GM23338 (cell line): ENCODE measurements around the gene KIT. TPM values are rescaled to one million over a fixed set of nuclear protein-coding genes. Genes with fewer than 3 reads are reported as not detected.

Experiments
- ATAC-seq: fragments of 200-7000 bp; cut with Tn5 transposase; 3 replicates; pipeline ENCODE4 v1.9.1; 2020
- DNase-seq: peaks from one replicate; pipeline ENCODE4 v3.0.0-alpha.2; 2015; ENCODE audit warnings: low spot score
- H2AFZ ChIP-seq: fragments of 200-600 bp; sonication (generic); 2 replicates; pipeline ENCODE4 v1.8.0; 2016; ENCODE audit warnings: antibody characterized with exemption, mild to moderate bottlenecking, moderate library complexity
- H3F3A ChIP-seq: fragments of 200-600 bp; sonication (generic); replicated peaks from 2 replicates; pipeline ENCODE4 v1.8.0; 2017; ENCODE audit warnings: antibody characterized with exemption, mixed run types, low read depth
- H3K27ac ChIP-seq: fragments of 200-600 bp; sonication (generic); 2 replicates; pipeline ENCODE4 v1.6.1; 2016; ENCODE audit warnings: low read depth
- H3K27me3 ChIP-seq: fragments of 200-600 bp; sonication (generic); 2 replicates; pipeline ENCODE4 v1.8.0; 2016; ENCODE audit warnings: mild to moderate bottlenecking, mixed run types, moderate library complexity; ENCODE audit not compliant: insufficient read depth
- H3K36me3 ChIP-seq: fragments of 200-600 bp; sonication (generic); 2 replicates; pipeline ENCODE4 v1.8.0; 2016; ENCODE audit warnings: mild to moderate bottlenecking; ENCODE audit not compliant: insufficient read depth
- H3K4me1 ChIP-seq: fragments of 200-600 bp; sonication (generic); 2 replicates; pipeline ENCODE4 v1.8.0; 2016; ENCODE audit warnings: mild to moderate bottlenecking, moderate library complexity; ENCODE audit not compliant: insufficient read depth
- H3K4me2 ChIP-seq: fragments of 200-600 bp; sonication (generic); 2 replicates; pipeline ENCODE4 v1.7.1; 2017; ENCODE audit warnings: mixed run types
- H3K4me3 ChIP-seq: fragments of 200-600 bp; sonication (generic); 2 replicates; pipeline ENCODE4 v1.6.1; 2016; ENCODE audit warnings: mixed run types
- H3K79me2 ChIP-seq: fragments of 200-600 bp; sonication (generic); replicated peaks from 2 replicates; pipeline ENCODE4 v1.8.0; 2017; ENCODE audit warnings: mild to moderate bottlenecking; ENCODE audit not compliant: insufficient read depth
- H3K9me2 ChIP-seq: fragments of 200-600 bp; sonication (generic); 2 replicates; pipeline ENCODE4 v1.8.0; 2017; ENCODE audit not compliant: insufficient read depth
- H4K20me1 ChIP-seq: fragments of 200-600 bp; sonication (generic); replicated peaks from 2 replicates; pipeline ENCODE4 v1.8.0; 2017; ENCODE audit warnings: mild to moderate bottlenecking; ENCODE audit not compliant: insufficient read depth
- H3K27ac Mint-ChIP-seq: 2 replicates; pipeline ENCODE4 v1.8.0; 2020; ENCODE audit warnings: inconsistent platforms, mild to moderate bottlenecking, moderate library complexity, mixed read lengths
- H3K27me3 Mint-ChIP-seq: 3 replicates; pipeline ENCODE4 v1.8.0; 2022; ENCODE audit warnings: low read depth, mild to moderate bottlenecking, moderate library complexity, mixed read lengths, inconsistent platforms; ENCODE audit not compliant: insufficient read depth, poor library complexity
- H3K36me3 Mint-ChIP-seq: 3 replicates; pipeline ENCODE4 v1.8.0; 2021; ENCODE audit warnings: low read depth, mild to moderate bottlenecking, inconsistent platforms, moderate library complexity, mixed read lengths
- H3K4me1 Mint-ChIP-seq: 3 replicates; pipeline ENCODE4 v1.8.0; 2020; ENCODE audit warnings: mild to moderate bottlenecking, inconsistent platforms, mixed read lengths
- H3K4me3 Mint-ChIP-seq: 3 replicates; pipeline ENCODE4 v1.8.0; 2021; ENCODE audit warnings: moderate library complexity, mild to moderate bottlenecking, inconsistent platforms, mixed read lengths
- H3K9me3 Mint-ChIP-seq: 3 replicates; pipeline ENCODE4 v1.8.0; 2020; ENCODE audit warnings: moderate library complexity, mild to moderate bottlenecking, inconsistent platforms, mixed read lengths
- EZH2 ChIP-seq: fragments of 200-600 bp; sonication (generic); IDR thresholded peaks from one replicate; pipeline ENCODE4 v1.8.0; 2017; ENCODE audit warnings: antibody characterized with exemption, mild to moderate bottlenecking, low read depth; ENCODE audit not compliant: unreplicated experiment
- JUNB ChIP-seq: IDR thresholded peaks from one replicate; pipeline ENCODE4 v1.6.1; 2016; ENCODE audit warnings: antibody characterized with exemption; ENCODE audit not compliant: unreplicated experiment
- NANOG ChIP-seq: IDR thresholded peaks from 2 replicates; pipeline ENCODE4 v1.6.1; 2016; ENCODE audit warnings: antibody characterized with exemption, borderline replicate concordance
- POLR2AphosphoS5 ChIP-seq: IDR thresholded peaks from 2 replicates; pipeline ENCODE4 v1.6.1; 2016; ENCODE audit warnings: antibody characterized with exemption, low read depth
- STAT1 ChIP-seq: IDR thresholded peaks from one replicate; pipeline ENCODE4 v1.6.1; 2016; ENCODE audit warnings: antibody characterized with exemption; ENCODE audit not compliant: unreplicated experiment
- ZNF114 ChIP-seq: fragments of 250-450 bp; sonication (Bioruptor Pico); IDR thresholded peaks from 2 replicates; pipeline ENCODE4 v1.5.0; 2020; ENCODE audit warnings: mild to moderate bottlenecking, moderate library complexity
- ZNF331 ChIP-seq: fragments of 250-450 bp; sonication (Bioruptor Pico); IDR thresholded peaks from 2 replicates; pipeline ENCODE4 v1.5.0; 2020; ENCODE audit warnings: low read depth, mild to moderate bottlenecking, moderate library complexity
- polyA plus RNA-seq: library from polyadenylated mRNA; unstranded; fragments of >200 nt; fragmentation: Nextera tagmentation; extraction: Ambion mirVana; gene quantifications from 2 replicates; pipeline ENCODE4 v1.2.1, GENCODE V29; 2016
- total RNA-seq: library from RNA; depleted of rRNA; stranded (reverse); fragments of >200 nt; shearing (Covaris generic); gene quantifications from 2 replicates; pipeline ENCODE4 v1.2.3, GENCODE V29; 2014
- TF ChIP-seq, protein P1 (sequence below): IDR thresholded peaks from one replicate; pipeline ENCODE4 v1.6.1; 2018; ENCODE audit warnings: antibody characterized with exemption; ENCODE audit not compliant: unreplicated experiment
- TF ChIP-seq, protein P2 (sequence below): fragments of 250-450 bp; sonication (Bioruptor Pico); IDR thresholded peaks from 2 replicates; pipeline ENCODE4 v1.5.0; 2020; ENCODE audit warnings: mild to moderate bottlenecking, moderate library complexity

The KIT gene
- total and polyA plus RNA-seq, 2 experiments from 2014 or later = 9.0 to 28.4 TPM

DNA sequence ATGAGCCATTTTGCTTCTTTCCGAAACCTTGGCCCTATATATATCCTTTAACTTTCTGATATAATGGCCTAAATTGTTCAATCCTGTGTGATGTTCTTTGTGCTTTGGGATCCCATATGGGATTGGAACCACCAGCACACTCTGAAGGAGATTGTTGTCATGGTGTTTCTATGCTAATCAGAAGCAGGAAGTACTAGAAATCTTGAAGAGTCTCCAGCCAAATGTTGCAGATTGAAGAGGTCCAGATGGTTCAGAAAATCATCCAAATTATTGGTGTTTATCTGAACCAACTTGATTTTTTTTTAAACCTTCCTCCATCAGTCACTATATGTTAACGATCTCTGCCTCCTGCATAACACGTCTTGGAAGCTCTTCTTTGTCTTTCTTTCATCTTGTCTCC, 72.8 kb downstream of the KIT start:
- no peaks in the 10 kb centered on the region for H3F3A ChIP-seq
- no peak overlapping the region for H3K4me3 ChIP-seq
- no peaks in the 10 kb centered on the region for H4K20me1 ChIP-seq
- peaks cover 10% of the 10 kb centered on the region; the same call in 1 of the 2 replicates for H3K4me1 ChIP-seq
- Mint-ChIP-seq H3K4me3 (no peak overlapping the region), H3K27me3 (no peaks in the 10 kb centered on the region), H3K36me3 (peaks cover 34% of the 10 kb centered on the region), H3K4me1 (peaks cover 17% of the 10 kb centered on the region), H3K27ac (no peak overlapping the region; the same call in 1 of the 2 replicates), H3K9me3 (no peaks in the 10 kb centered on the region)
- DNase-seq = no peak
- H3K27ac ChIP-seq = no peak overlapping the region
- no peak overlapping the region for H2AFZ ChIP-seq
- H3K9me2 ChIP-seq = no peaks in the 10 kb centered on the region
- peaks cover 11% of the 10 kb centered on the region; the same call in 1 of the 2 replicates for H3K36me3 ChIP-seq
- TF ChIP-seq POLR2AphosphoS5 (no peak), STAT1 (no peak), ZNF331 (CRISPR knock-in tag) (no peak), ZNF114 (no peak), EZH2 (no peak), JUNB (no peak)
- TF ChIP-seq, protein P1, sequence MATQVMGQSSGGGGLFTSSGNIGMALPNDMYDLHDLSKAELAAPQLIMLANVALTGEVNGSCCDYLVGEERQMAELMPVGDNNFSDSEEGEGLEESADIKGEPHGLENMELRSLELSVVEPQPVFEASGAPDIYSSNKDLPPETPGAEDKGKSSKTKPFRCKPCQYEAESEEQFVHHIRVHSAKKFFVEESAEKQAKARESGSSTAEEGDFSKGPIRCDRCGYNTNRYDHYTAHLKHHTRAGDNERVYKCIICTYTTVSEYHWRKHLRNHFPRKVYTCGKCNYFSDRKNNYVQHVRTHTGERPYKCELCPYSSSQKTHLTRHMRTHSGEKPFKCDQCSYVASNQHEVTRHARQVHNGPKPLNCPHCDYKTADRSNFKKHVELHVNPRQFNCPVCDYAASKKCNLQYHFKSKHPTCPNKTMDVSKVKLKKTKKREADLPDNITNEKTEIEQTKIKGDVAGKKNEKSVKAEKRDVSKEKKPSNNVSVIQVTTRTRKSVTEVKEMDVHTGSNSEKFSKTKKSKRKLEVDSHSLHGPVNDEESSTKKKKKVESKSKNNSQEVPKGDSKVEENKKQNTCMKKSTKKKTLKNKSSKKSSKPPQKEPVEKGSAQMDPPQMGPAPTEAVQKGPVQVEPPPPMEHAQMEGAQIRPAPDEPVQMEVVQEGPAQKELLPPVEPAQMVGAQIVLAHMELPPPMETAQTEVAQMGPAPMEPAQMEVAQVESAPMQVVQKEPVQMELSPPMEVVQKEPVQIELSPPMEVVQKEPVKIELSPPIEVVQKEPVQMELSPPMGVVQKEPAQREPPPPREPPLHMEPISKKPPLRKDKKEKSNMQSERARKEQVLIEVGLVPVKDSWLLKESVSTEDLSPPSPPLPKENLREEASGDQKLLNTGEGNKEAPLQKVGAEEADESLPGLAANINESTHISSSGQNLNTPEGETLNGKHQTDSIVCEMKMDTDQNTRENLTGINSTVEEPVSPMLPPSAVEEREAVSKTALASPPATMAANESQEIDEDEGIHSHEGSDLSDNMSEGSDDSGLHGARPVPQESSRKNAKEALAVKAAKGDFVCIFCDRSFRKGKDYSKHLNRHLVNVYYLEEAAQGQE = no peak
- no peak overlapping the region for H3K4me2 ChIP-seq
- H3K27me3 ChIP-seq = no peaks in the 10 kb centered on the region
- ATAC-seq = no peak
- no peaks in the 10 kb centered on the region for H3K79me2 ChIP-seq

DNA sequence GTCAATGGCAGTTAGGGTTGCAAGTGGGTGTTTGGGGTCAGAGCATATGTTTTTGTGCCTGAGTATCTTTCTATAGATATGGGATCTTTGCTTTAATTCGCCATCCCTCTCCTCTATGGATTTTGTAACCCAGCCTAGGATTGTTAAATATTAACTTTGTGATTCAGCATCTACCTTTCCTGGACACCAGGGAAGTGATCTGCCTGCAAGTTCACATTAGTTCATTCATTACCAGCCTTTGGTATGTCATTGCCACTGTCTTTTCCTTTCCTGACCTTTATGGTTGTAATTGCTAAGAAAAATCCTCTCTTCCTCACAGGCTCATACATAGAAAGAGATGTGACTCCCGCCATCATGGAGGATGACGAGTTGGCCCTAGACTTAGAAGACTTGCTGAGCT, 73.8 kb downstream of the KIT start:
- DNase-seq (no peak), ATAC-seq (no peak)
- Histone ChIP-seq H3K4me2 (no peak overlapping the region), H3K4me3 (no peak overlapping the region), H2AFZ (no peak overlapping the region), H3K9me2 (no peaks in the 10 kb centered on the region), H3K79me2 (no peaks in the 10 kb centered on the region), H4K20me1 (no peaks in the 10 kb centered on the region), H3K36me3 (peaks cover 16% of the 10 kb centered on the region; the same call in 1 of the 2 replicates), H3F3A (no peaks in the 10 kb centered on the region), H3K27ac (no peak overlapping the region), H3K27me3 (no peaks in the 10 kb centered on the region), H3K4me1 (peaks cover 8% of the 10 kb centered on the region; the same call in 1 of the 2 replicates)
- Mint-ChIP-seq H3K4me1 (peaks cover 15% of the 10 kb centered on the region), H3K9me3 (no peaks in the 10 kb centered on the region), H3K27me3 (no peaks in the 10 kb centered on the region), H3K36me3 (peaks cover 35% of the 10 kb centered on the region), H3K27ac (no peak overlapping the region), H3K4me3 (no peak overlapping the region)
- TF ChIP-seq ZNF114 = no peak
- no peak for TF ChIP-seq NANOG
- TF ChIP-seq, protein P2, sequence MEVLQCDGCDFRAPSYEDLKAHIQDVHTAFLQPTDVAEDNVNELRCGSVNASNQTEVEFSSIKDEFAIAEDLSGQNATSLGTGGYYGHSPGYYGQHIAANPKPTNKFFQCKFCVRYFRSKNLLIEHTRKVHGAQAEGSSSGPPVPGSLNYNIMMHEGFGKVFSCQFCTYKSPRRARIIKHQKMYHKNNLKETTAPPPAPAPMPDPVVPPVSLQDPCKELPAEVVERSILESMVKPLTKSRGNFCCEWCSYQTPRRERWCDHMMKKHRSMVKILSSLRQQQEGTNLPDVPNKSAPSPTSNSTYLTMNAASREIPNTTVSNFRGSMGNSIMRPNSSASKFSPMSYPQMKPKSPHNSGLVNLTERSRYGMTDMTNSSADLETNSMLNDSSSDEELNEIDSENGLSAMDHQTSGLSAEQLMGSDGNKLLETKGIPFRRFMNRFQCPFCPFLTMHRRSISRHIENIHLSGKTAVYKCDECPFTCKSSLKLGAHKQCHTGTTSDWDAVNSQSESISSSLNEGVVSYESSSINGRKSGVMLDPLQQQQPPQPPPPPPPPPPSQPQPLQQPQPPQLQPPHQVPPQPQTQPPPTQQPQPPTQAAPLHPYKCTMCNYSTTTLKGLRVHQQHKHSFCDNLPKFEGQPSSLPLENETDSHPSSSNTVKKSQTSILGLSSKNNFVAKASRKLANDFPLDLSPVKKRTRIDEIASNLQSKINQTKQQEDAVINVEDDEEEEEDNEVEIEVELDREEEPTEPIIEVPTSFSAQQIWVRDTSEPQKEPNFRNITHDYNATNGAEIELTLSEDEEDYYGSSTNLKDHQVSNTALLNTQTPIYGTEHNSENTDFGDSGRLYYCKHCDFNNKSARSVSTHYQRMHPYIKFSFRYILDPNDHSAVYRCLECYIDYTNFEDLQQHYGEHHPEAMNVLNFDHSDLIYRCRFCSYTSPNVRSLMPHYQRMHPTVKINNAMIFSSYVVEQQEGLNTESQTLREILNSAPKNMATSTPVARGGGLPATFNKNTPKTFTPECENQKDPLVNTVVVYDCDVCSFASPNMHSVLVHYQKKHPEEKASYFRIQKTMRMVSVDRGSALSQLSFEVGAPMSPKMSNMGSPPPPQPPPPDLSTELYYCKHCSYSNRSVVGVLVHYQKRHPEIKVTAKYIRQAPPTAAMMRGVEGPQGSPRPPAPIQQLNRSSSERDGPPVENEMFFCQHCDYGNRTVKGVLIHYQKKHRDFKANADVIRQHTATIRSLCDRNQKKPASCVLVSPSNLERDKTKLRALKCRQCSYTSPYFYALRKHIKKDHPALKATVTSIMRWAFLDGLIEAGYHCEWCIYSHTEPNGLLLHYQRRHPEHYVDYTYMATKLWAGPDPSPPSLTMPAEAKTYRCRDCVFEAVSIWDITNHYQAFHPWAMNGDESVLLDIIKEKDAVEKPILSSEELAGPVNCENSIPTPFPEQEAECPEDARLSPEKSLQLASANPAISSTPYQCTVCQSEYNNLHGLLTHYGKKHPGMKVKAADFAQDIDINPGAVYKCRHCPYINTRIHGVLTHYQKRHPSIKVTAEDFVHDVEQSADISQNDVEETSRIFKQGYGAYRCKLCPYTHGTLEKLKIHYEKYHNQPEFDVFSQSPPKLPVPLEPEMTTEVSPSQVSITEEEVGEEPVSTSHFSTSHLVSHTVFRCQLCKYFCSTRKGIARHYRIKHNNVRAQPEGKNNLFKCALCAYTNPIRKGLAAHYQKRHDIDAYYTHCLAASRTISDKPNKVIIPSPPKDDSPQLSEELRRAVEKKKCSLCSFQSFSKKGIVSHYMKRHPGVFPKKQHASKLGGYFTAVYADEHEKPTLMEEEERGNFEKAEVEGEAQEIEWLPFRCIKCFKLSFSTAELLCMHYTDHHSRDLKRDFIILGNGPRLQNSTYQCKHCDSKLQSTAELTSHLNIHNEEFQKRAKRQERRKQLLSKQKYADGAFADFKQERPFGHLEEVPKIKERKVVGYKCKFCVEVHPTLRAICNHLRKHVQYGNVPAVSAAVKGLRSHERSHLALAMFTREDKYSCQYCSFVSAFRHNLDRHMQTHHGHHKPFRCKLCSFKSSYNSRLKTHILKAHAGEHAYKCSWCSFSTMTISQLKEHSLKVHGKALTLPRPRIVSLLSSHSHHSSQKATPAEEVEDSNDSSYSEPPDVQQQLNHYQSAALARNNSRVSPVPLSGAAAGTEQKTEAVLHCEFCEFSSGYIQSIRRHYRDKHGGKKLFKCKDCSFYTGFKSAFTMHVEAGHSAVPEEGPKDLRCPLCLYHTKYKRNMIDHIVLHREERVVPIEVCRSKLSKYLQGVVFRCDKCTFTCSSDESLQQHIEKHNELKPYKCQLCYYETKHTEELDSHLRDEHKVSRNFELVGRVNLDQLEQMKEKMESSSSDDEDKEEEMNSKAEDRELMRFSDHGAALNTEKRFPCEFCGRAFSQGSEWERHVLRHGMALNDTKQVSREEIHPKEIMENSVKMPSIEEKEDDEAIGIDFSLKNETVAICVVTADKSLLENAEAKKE (CRISPR knock-in tag) = no peak
- TF ChIP-seq, protein P1 = no peak
- no peak for TF ChIP-seq ZNF331 (CRISPR knock-in tag)
- TF ChIP-seq STAT1 = no peak
